ENCODE measurements around the gene MRPL24. TPM values are rescaled to one million over a fixed set of nuclear protein-coding genes. Genes with fewer than 3 reads are reported as not detected.

Gene MRPL24
- total and polyA plus RNA-seq, 2 of the 4 experiments (the other 2 are of a cell fraction): 68.8 to 99.5 TPM

DNA sequence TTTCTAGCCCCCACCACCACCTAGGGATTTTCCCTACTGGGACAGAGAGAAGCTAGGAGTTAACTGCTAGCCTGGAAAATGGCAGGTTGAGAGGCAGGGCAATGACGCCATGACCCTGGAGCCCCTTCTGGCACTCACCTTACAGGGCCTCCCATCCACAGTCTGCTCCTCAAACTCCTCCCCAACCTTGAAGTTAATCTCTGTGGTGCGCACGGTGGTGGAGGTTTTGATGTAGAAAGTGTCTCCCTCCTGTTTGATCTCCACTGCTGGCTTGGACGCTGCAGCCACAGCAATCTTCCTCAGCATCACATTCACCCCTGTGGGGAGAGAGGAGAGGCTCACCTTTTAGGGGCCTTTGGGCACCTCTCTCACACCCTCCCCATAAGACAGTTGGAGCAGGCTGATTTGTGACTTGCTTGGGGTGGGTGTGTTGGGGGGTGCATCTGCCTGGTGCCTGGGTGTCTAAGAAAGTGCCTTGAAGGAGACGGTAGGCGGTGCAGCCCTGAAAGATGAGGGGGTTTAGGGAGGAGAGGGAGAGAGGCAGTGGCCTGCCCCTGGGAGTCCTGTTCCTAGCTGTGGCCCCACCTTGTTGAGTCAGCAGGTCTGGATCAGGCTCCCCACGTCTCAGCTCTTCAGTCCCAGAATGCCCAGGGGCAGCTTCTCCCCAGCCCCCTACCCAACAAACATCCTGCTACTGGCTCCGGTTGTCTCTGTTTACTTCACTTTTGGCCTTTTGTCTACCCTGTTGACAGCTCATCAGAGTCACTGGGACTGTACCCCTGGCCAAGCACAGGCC is 40.0 kb downstream of the MRPL24 start:
- Histone ChIP-seq H3K4ac (ENCODE audit: low read depth, low read length) (no peak overlapping the region), H3K18ac (ENCODE audit: low read depth, low read length) (no peak overlapping the region), H3K36me3 (ENCODE audit: control insufficient read depth, insufficient read depth, low read length) (no peaks in the 10 kb centered on the region), H3K27ac (ENCODE audit: insufficient read depth, low read length) (no peak overlapping the region), H4K91ac (ENCODE audit: insufficient read depth, low read depth, low read length) (no peak overlapping the region), H3K4me1 (ENCODE audit: control insufficient read depth, insufficient read depth, low read length) (peaks cover 15% of the 10 kb centered on the region), H2AFZ (replicated peaks; ENCODE audit: low read length, poor library complexity) (no peak overlapping the region), H3K9me1 (ENCODE audit: insufficient read depth, low read length) (no peaks in the 10 kb centered on the region), H2BK20ac (ENCODE audit: low read depth, low read length) (no peak overlapping the region), H3K9me3 (ENCODE audit: control insufficient read depth, insufficient read depth, low read length) (no peaks in the 10 kb centered on the region), H3K23ac (ENCODE audit: low read depth, low read length) (no peak overlapping the region), H3K14ac (replicated peaks; ENCODE audit: low read depth, low read length) (no peak overlapping the region), H4K8ac (ENCODE audit: low read depth in 2 of 2, low read length in 2 of 2) (no peak overlapping the region), H3K56ac (ENCODE audit: extremely low read depth, insufficient read depth, low read length) (no peak overlapping the region), H2AK9ac (replicated peaks; ENCODE audit: low read depth, low read length, poor library complexity) (no peak overlapping the region), H3K4me2 (ENCODE audit: low read depth, low read length) (no peak overlapping the region), H2BK5ac (ENCODE audit: low read depth, low read length, poor library complexity, severe bottlenecking) (no peak overlapping the region), H3K9ac (ENCODE audit: low read depth, low read length) (no peak overlapping the region), H4K5ac (ENCODE audit: low read depth, low read length) (no peak overlapping the region), H2BK120ac (ENCODE audit: low read depth, low read length) (no peak overlapping the region), H2BK15ac (ENCODE audit: low read depth, low read length) (no peak overlapping the region), H3K27me3 (ENCODE audit: control insufficient read depth, insufficient read depth, low read length) (peaks cover 8% of the 10 kb centered on the region), H3K79me1 (ENCODE audit: low read depth in 1 of 2, low read length in 2 of 2) (no peaks in the 10 kb centered on the region), H4K20me1 (ENCODE audit: insufficient read depth, low read length) (no peaks in the 10 kb centered on the region), H2AK5ac (ENCODE audit: low read depth, low read length) (no peak overlapping the region), H3K4me3 (ENCODE audit: insufficient read depth, low read depth, low read length) (no peak overlapping the region)
- dilution Hi-C loops (cut with HindIII; ENCODE audit: low sequenced_read_pairs, unreplicated experiment): no loop called here
- ChIA-PET POLR2A (ENCODE audit: unreplicated experiment) (no interaction called here), CTCF (interaction anchor here (1.2 kb wide), 1 partner anchor 12 kb away, joined by 5 read pairs; no protein-coding TSS in a partner anchor)
- no peak for ATAC-seq (ENCODE audit: low read depth)
- in situ Hi-C loops (cut with MboI; ENCODE audit: low sequenced_read_pairs): no loop called here
- intact Hi-C loops (cut with micrococcal nuclease): no loop called here
- TF ChIP-seq POLR2A (IDR thresholded peaks at IDR 0.05; ENCODE audit: low read depth, low read length) (no peak), MAFK (IDR thresholded peaks at IDR 0.05; ENCODE audit: low read depth, low read length) (no peak), CHD1 (IDR thresholded peaks at IDR 0.05; ENCODE audit: low read depth, low read length) (no peak), RAD21 (IDR thresholded peaks at IDR 0.05; ENCODE audit: low read length) (no peak), CEBPB (IDR thresholded peaks at IDR 0.05; ENCODE audit: low read depth, low read length) (no peak), SMC3 (IDR thresholded peaks at IDR 0.05; ENCODE audit: low read depth, low read length) (no peak), ELK1 (IDR thresholded peaks at IDR 0.05; ENCODE audit: borderline replicate concordance, low read depth, low read length) (no peak), NFE2L2 (IDR thresholded peaks at IDR 0.05; ENCODE audit: low read depth, low read length) (no peak), CTCF (conservative IDR thresholded peaks at IDR 0.05; ENCODE audit: low read depth, low read length) (no peak), RCOR1 (IDR thresholded peaks at IDR 0.05; ENCODE audit: insufficient replicate concordance, low read length) (no peak), FOS (IDR thresholded peaks at IDR 0.05; ENCODE audit: low read depth, low read length) (no peak), MAZ (IDR thresholded peaks at IDR 0.05; ENCODE audit: borderline replicate concordance, low read depth, low read length) (no peak), MXI1 (IDR thresholded peaks at IDR 0.05; ENCODE audit: borderline replicate concordance, low read depth, low read length) (no peak), RFX5 (IDR thresholded peaks at IDR 0.05; ENCODE audit: low read depth, low read length) (no peak), BHLHE40 (IDR thresholded peaks at IDR 0.05; ENCODE audit: low read depth, low read length) (no peak)
- TF ChIP-seq, protein P1, sequence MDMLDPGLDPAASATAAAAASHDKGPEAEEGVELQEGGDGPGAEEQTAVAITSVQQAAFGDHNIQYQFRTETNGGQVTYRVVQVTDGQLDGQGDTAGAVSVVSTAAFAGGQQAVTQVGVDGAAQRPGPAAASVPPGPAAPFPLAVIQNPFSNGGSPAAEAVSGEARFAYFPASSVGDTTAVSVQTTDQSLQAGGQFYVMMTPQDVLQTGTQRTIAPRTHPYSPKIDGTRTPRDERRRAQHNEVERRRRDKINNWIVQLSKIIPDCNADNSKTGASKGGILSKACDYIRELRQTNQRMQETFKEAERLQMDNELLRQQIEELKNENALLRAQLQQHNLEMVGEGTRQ (IDR thresholded peaks at IDR 0.05; ENCODE audit: low read depth, low read length): no peak
- BruUV-seq (replicated peaks): no TSS peak
- 80% methylated on average over 1 of the region's 8 CpGs; no CpG with 5 or more reads in 1 of the 2 experiments for WGBS, 2 experiments (ENCODE audit: extremely low coverage in 2 of 2, insufficient read length in 1 of 2)
- no peak for DNase-seq

Data from IMR-90 (cell line).